Renal cortical epithelial cell (primary cell): ENCODE measurements around the gene GNA15. TPM values are rescaled to one million over a fixed set of nuclear protein-coding genes. Genes with fewer than 3 reads are reported as not detected.

Experiments used
- DNase-seq: peaks from one replicate; pipeline ENCODE4 v3.0.0-alpha.2; 2011; ENCODE audit warnings: low read depth
- total RNA-seq: library from RNA; depleted of rRNA; stranded (reverse); fragments of >200 nt; gene quantifications from 2 replicates; pipeline ENCODE4 v1.2.3, GENCODE V29; 2014

Gene GNA15
- total RNA-seq, 1 donor from 2014 or later: not detected

- no peak for DNase-seq
These were observed 72.7 kb downstream of the GNA15 start for GRCh38 chr19:3208317-3209207.

- DNase-seq: peak; percentile 7
These were observed 74.6 kb downstream of the GNA15 start for GRCh38 chr19:3210347-3211017.

- no peak for DNase-seq
These were observed 75.4 kb downstream of the GNA15 start for GRCh38 chr19:3211191-3211590.

- DNase-seq: no peak
These were observed 77.3 kb downstream of the GNA15 start for GRCh38 chr19:3213159-3213558.

Other genes starting within 250 kb of the GNA15 start
- gene ZNF57, start 235.1 kb upstream of the GNA15 start, total RNA-seq: 9.4 and 10.6 TPM in 2 replicates
- 3.3 and 7.0 TPM in 2 replicates for gene ZNF77, start 191.1 kb upstream of the GNA15 start, total RNA-seq
- gene TLE6, start 158.5 kb upstream of the GNA15 start, total RNA-seq: 0.69 and 1.6 TPM in 2 replicates
- gene TLE2, start 106.8 kb upstream of the GNA15 start, total RNA-seq: 15.0 and 15.8 TPM in 2 replicates
- gene TLE5, start 73.5 kb upstream of the GNA15 start, total RNA-seq: 83.2 and 170 TPM in 2 replicates
- gene GNA11, start 41.7 kb upstream of the GNA15 start, total RNA-seq: 76.2 and 80.7 TPM in 2 replicates
- gene S1PR4, start 42.7 kb downstream of the GNA15 start, total RNA-seq: 0.10 TPM in 1 of 2 replicates, not detected in the other
- 39.4 and 72.6 TPM in 2 replicates for gene NCLN, start 49.9 kb downstream of the GNA15 start, total RNA-seq
- gene CELF5, start 88.6 kb downstream of the GNA15 start, total RNA-seq: 0.20 TPM in 1 of 2 replicates, not detected in the other
- gene NFIC, start 230.6 kb downstream of the GNA15 start, total RNA-seq: 17.2 and 107 TPM in 2 replicates